ENCODE measurements around the gene KIF26B.

The KIF26B gene

DNA sequence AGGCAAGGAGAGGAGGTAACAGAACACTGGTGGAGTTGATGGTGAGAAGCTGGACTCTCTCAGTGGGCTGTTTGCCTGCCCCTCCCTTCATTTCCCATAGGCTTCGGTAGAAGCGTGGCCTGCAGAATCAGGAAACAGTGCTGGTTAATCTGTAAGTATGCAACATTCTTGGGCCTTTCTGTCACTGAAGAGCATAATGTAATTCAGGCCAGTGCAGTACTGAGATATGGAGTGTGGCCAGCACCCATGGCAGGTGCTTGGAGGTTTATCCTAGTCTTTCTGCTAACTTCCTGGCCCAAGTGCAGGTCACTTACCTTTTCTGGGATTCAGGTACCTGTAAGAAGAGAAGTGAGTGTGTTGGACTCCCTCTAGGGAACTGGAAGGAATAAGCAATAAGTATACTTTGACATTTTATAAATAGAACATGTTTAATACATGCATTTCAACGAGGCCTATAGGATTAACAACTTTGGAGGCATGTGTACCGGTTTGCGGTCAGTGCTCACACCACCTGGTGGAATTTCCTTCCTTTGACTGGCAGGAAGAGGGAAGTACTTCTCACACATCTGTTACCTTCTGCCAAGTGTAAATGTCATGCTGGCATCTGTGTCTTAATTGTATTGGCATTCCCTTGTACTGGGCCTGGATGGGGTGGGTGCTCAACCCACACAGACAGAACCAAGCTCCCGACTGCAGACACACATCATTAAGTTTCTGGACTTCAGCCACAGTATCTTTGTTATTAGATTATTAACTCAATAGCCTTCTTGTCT, 105.5 kb downstream of the KIF26B start:
- no peak for DNase-seq
- no peaks in the 10 kb centered on the region for H3K9me3 ChIP-seq (ENCODE audit: severe bottlenecking)

DNA sequence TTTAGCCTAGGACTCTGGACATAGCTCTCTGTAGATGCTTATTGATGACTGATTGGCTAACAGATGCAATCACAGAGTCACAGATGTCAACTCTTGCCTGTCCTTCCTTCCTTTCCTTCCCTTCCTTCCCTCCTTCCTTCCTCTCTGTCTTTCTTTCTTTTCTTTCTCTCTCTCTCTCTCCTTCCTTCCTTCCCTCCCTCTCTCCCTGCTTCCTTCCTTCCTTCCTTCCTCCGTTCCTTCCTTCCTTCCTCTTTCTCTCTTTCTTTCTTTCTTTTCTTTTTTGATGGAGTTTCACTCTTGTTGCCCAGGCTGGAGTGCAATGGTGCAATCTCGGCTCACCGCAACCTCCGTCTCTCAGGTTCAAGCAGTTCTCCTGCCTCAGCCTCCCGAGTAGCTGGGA, 106.1 kb downstream of the KIF26B start:
- Histone ChIP-seq H3K36me3 (no peaks in the 10 kb centered on the region), H3K4me3 (ENCODE audit: low read depth, low read length) (no peak overlapping the region), H3K27me3 (ENCODE audit: insufficient read depth, low read depth, severe bottlenecking) (no peaks in the 10 kb centered on the region), H3K27ac (no peak overlapping the region), H3K9me3 (ENCODE audit: severe bottlenecking) (no peaks in the 10 kb centered on the region)
- DNase-seq, result no peak
- TF ChIP-seq, protein P1, sequence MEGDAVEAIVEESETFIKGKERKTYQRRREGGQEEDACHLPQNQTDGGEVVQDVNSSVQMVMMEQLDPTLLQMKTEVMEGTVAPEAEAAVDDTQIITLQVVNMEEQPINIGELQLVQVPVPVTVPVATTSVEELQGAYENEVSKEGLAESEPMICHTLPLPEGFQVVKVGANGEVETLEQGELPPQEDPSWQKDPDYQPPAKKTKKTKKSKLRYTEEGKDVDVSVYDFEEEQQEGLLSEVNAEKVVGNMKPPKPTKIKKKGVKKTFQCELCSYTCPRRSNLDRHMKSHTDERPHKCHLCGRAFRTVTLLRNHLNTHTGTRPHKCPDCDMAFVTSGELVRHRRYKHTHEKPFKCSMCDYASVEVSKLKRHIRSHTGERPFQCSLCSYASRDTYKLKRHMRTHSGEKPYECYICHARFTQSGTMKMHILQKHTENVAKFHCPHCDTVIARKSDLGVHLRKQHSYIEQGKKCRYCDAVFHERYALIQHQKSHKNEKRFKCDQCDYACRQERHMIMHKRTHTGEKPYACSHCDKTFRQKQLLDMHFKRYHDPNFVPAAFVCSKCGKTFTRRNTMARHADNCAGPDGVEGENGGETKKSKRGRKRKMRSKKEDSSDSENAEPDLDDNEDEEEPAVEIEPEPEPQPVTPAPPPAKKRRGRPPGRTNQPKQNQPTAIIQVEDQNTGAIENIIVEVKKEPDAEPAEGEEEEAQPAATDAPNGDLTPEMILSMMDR (IDR thresholded peaks at IDR 0.05; ENCODE audit: low read depth, low read length), result no peak

More for the DNA sequence above, 105.5 kb downstream of the KIF26B start:
- TF ChIP-seq, protein P1 (IDR thresholded peaks at IDR 0.05; ENCODE audit: low read depth, low read length), result no peak
- Histone ChIP-seq H3K36me3 (no peaks in the 10 kb centered on the region), H3K27ac (no peak overlapping the region), H3K4me3 (ENCODE audit: low read depth, low read length) (no peak overlapping the region), H3K27me3 (ENCODE audit: insufficient read depth, low read depth, severe bottlenecking) (no peaks in the 10 kb centered on the region)

DNA sequence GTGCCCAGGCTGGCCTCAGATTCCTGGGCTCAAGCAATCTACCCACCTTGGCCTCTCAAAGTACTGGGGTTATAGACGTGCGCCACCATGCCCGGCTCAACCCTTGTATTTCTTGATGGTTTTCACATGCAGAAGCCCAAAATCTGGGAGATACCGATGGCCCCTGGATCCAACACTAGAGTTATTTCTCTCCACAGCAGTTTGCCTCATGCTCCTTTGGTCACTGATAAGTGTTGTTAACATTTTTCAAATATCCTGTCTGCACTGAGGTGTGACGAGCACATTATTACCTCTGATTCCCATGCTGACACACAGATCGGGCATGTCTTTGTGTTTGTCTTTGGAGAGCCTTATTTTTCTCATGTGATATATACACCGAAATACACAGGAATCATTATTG, 107.0 kb downstream of the KIF26B start:
- no peaks in the 10 kb centered on the region for H3K9me3 ChIP-seq (ENCODE audit: severe bottlenecking)
- H3K27me3 ChIP-seq (ENCODE audit: insufficient read depth, low read depth, severe bottlenecking), result no peaks in the 10 kb centered on the region
- no peaks in the 10 kb centered on the region for H3K36me3 ChIP-seq
- no peak for DNase-seq
- no peak overlapping the region for H3K27ac ChIP-seq
- H3K4me3 ChIP-seq (ENCODE audit: low read depth, low read length), result no peak overlapping the region
- TF ChIP-seq, protein P1 (IDR thresholded peaks at IDR 0.05; ENCODE audit: low read depth, low read length), result no peak

DNA sequence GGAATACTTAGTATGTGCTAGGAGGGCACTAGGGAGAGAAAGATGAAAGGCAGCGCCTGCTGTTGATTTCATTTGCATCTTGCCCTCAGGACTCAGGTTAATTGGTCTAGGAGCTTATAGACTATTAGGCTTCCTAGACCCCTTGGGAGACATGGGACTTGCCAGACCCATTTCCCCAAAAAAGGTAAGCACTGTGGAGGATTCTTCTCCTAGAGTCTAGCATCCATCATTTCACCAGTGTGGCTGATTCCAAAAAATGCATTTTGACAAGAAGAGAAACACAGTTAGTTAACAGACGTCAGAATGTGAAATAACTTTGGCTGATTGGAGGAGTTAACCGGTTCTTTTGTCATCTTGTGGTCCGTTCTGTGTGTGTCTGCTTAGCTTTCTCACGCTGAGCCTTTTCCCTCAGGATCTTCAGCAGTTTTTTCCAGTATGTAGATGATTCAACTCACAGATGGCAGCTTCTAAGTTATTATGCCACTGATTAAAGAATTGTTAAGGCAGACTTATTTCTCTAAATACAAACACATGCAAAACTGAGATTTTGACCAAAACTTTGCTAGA, 108.8 kb downstream of the KIF26B start:
- H3K9me3 ChIP-seq (ENCODE audit: severe bottlenecking), result no peaks in the 10 kb centered on the region
- H3K27ac ChIP-seq, result no peak overlapping the region

DNA sequence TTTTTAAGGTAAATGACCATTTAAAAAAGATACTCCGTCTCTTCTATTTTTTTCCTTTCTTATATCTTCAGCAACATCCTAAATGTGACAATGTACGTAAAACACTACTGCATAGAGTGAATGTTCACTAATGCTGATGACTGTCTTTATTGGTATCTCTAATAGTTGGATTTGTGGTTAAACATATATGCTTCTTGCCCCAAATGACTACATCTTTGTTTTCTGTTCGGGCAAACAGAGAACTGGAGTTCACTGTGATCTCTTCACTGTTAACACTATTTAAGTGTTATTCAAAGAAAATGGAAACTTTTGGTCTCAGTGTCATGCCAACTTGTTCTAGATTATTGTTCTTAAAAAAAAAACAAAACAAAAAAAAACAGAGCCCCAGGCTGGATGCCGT, 109.4 kb downstream of the KIF26B start:
- Histone ChIP-seq H3K27ac (no peak overlapping the region), H3K4me3 (ENCODE audit: low read depth, low read length) (no peak overlapping the region), H3K36me3 (no peaks in the 10 kb centered on the region), H3K9me3 (ENCODE audit: severe bottlenecking) (no peaks in the 10 kb centered on the region), H3K27me3 (ENCODE audit: insufficient read depth, low read depth, severe bottlenecking) (no peaks in the 10 kb centered on the region)
- TF ChIP-seq, protein P1 (IDR thresholded peaks at IDR 0.05; ENCODE audit: low read depth, low read length), result no peak
- no peak for DNase-seq

More for the DNA sequence above, 108.8 kb downstream of the KIF26B start:
- TF ChIP-seq, protein P1 (IDR thresholded peaks at IDR 0.05; ENCODE audit: low read depth, low read length), result no peak
- H3K4me3 ChIP-seq (ENCODE audit: low read depth, low read length), result no peak overlapping the region
- H3K36me3 ChIP-seq, result no peaks in the 10 kb centered on the region
- H3K27me3 ChIP-seq (ENCODE audit: insufficient read depth, low read depth, severe bottlenecking), result no peaks in the 10 kb centered on the region
- DNase-seq, result no peak

Data from WERI-Rb-1 (cell line).